Colon (tissue), 2 donors: ENCODE data around the gene NKD1.
"Not testable (repeated sequence)": the region's sequence is repeated elsewhere in the genome, so short reads cannot be mapped to it uniquely, and the experiment has no call there.

Source experiments
- FAIRE-seq: peaks from 2 replicates; lab custom pipeline; 2012; peaks lifted over from hg19 to GRCh38; lab: Jason Lieb, UNC
- donor health status: control.
- donor health status: control.

Gene NKD1, protein sequence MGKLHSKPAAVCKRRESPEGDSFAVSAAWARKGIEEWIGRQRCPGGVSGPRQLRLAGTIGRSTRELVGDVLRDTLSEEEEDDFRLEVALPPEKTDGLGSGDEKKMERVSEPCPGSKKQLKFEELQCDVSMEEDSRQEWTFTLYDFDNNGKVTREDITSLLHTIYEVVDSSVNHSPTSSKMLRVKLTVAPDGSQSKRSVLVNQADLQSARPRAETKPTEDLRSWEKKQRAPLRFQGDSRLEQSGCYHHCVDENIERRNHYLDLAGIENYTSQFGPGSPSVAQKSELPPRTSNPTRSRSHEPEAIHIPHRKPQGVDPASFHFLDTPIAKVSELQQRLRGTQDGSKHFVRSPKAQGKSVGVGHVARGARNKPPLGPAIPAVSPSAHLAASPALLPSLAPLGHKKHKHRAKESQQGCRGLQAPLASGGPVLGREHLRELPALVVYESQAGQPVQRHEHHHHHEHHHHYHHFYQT

DNA sequence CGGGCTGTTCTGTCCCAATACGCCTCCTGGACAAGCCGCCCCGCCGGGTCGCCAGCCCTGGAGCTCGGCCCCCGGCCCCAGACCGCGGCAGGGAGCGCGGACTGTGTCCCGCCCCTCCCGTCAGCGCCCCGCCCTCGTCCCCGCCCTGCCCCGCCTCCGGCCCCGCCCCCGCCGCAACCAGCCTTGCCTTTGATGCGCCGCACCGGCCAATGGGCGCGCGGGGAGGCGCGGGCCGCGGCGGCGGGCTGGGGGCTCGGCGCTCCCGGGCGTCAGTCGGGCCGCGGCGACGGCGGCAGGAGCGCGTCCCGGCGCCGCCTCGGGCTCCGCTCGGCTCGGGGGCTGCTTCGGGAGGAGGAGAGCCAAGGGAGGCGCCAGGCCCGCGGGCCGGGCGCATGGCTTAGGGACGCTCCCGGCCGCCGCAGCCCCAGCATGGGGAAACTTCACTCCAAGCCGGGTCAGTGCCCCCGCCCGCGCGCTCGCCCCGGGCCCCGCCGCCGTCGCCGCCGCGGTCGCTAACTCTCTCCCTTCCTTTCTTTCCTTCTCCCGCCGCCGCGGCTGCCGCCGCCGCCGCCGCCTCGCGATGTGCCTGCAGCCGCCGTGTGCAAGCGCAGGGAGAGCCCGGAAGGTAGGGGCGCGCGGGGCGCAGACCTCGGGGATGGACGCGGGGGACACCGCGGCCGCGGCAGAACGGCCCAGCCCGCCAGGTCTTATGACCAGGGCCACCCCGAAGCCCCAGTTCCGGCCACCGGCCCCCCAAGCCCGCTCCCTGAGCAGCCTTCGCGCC, at the start of gene NKD1:
NKD1 (plus strand) TSS at position 272 of the 784 bp plus-strand sequence; CDS start at position 430, 158 bp downstream.
- no peak for FAIRE-seq

DNA sequence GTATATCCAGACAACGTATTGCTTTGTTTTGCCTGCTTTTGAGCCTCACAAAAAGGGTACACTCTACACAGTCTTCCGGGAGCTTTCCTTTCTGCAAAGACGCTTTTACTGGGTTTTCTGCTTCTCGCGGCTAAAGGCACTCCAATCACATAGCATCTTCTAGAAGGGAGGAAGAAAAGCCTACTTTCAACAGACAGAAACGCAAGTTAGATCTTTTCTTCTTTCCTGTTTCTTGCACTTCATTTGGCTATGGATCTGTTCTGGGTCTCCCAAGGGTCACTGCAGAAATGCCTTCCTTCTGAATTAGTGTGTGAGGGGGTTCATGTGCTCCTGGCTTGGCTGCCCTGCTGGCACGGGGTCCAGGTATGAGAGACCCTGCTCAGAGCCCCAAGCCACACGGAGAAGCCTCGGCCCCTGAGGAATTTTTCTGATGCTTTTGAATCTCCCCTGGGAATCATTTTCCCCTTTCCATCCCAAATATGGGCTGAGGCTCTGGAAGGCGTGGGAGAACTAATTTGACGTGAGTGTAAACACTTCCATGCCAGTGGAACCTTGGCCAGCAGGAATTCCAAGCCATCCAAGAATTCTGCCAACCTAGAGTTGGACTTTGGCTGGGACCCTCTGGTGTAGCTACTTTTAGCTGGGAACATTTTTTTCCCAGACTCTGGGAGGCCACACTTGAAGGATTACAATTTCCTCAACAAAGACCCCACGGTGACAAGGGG, 49.6 kb upstream of the NKD1 start:
- FAIRE-seq: no peak

DNA sequence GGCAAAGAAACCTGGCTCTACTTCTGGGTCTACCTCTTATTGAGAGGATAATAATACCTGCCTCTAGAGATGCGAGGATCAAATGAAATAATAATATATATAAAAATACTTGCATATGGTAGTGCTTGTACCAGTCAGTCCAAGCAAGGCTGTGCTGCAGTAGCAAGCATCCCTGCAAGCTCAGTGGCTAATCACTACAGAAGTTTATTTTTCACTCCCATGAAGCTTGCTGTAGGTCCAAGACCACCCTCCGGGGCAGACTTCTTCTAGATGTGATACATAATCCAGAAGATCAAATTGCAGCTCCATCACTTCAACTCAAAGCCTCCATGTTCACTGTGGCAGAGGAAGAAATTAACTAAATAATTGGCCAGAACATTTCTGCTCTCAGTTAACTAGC, 48.9 kb upstream of the NKD1 start:
- FAIRE-seq: no peak

DNA sequence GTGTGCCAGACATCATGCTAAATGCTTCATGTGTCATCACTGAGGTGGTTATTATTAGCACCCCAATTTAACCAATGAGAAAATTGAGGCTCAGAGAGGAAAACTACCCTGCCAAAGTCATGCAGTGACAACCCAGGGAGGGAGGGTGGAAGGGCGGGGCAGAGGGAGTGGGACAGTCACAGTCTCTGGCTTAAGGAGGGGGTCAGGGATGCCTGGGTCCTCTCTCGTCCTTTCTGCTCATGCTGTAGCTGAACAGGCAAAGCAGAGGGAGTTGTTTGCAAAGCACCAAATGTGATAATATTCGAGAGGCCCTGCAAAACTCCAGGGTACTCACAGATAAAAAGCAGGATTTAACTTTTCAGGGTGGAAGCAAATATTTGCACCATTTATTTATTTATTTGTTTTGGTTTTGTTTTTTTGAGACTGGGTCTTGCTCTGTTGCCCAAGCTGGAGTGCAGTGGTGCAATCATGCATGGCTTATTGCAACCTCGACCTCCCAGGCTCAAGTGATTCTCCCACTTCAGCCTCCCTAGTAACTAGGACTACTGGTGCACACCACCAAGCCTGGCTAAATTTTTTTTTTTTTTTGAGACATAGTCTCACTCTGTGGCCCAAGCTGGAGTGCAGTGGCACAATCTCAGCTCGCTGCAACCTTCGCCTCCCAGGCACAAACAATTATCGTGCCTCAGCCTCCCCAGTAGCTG, 47.9 kb upstream of the NKD1 start:
- no peak for FAIRE-seq

DNA sequence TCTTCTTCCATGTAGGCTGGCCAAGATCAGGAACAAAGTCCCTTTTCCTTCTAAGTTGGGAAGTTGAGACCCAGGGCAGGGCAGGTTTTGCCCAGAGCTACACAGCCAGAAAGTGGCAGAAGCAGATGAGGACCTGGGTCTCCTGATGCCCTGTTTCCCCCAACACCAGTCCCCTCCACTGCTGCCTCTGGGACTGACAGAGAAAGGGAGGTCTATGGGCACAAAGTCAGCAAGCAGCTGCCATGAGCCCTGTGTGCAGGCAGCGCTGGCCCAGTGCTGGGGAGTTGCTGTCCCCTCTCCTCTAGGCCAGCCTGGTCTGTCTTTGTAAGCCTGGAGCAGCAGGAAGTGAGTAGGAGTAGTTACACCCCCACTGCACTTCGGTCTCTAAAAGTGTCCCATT, 46.9 kb upstream of the NKD1 start:
- FAIRE-seq: no peak

DNA sequence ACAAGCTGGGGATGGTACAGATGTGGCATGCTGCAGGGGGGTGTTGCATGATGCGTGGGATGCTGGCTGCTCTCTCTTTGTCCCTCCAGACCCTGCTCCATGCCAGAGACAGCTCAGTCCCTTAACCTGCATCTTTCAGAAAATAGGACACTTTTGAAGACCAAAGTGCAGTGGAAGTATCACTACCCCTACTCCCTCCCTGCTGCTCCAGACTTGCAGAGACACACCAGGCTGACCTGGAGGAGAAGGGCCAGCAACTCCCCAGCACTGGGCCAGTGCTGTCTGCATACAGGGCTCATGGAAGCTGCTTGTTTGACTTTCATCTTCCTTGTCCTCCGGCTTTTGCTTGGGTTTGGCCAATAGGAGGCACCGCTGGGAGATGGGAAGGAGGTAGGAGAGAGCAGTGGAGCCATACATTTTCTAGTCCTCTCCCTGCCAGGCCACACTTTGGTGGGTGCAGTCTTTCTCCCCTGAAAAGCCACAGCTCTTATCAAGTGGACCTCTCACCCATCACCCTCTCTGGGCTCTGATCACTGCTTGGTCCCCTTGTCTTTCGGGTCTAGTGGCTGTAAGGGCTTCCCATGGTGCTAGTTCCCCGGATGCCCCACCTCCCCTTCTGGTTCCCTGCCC, 46.1 kb upstream of the NKD1 start:
- FAIRE-seq: no peak

DNA sequence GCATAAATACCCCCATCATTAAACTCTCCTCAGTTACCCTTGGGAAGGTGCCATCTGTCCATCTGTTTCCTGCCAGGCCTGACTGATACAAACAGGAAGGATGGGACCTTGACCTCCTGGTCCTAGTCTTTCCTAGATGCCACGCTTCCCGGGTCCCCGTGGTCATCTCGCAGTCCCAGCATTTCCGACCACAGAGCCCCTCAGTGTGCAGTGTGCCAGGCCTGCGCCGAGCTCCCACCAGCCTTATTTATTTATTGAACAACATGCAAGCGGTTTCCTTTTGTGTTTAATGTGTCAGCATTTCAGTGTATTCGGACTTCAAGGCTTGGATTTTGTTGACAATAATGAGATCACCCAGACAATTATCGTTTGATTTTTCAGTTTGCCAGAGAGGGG, 45.6 kb upstream of the NKD1 start:
- FAIRE-seq: no peak

DNA sequence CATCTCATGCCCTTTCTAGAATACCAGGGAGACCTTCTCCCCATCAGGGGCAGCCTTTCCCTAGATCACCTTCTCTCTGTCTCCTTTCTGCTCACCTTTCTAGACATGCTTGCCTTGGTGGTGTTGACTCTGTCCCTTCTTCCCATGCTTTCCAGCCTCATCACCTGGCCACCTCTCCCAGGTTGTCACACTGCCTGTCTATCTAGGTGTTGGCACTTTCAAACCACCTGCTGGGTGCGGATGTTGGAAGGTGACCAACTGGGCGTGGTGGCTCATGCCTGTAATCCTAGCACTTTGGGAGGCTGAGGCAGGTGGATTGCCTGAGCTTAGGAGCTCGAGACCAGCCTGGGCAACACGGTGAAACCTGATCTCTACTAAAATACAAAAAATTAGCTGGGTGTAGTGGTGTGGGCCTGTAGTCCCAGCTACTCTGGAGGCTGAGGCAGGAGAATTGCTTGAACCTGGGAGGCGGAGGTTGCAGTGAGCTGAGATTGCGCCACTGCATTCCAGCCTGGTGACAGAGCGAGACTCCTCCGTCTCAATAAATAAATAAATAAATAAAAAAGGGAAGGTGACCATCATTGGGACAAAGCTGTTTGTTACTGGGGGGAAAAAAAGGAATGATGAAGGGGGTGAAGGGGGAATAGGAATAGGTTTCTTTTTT, 44.2 kb upstream of the NKD1 start:
- not testable (repeated sequence) for FAIRE-seq

DNA sequence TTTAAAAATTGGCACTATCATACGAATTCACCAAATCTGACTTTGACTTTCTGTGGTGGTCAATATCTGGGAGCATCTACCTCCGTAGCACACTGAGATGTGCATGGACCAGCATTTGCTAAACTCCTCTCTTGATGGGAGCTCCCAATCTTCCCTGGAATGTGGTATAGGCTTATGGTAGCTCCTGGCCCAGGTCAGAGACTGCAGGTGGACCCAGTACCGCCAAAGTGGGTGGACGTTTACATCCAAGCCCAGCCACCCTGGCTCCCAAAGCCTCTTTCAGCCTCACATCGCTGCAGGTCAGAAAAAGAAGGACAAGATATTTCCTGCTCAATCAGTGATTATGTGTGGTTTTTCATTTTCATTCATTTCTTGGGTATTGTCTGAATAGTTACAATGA, 43.1 kb upstream of the NKD1 start:
- FAIRE-seq: no peak

DNA sequence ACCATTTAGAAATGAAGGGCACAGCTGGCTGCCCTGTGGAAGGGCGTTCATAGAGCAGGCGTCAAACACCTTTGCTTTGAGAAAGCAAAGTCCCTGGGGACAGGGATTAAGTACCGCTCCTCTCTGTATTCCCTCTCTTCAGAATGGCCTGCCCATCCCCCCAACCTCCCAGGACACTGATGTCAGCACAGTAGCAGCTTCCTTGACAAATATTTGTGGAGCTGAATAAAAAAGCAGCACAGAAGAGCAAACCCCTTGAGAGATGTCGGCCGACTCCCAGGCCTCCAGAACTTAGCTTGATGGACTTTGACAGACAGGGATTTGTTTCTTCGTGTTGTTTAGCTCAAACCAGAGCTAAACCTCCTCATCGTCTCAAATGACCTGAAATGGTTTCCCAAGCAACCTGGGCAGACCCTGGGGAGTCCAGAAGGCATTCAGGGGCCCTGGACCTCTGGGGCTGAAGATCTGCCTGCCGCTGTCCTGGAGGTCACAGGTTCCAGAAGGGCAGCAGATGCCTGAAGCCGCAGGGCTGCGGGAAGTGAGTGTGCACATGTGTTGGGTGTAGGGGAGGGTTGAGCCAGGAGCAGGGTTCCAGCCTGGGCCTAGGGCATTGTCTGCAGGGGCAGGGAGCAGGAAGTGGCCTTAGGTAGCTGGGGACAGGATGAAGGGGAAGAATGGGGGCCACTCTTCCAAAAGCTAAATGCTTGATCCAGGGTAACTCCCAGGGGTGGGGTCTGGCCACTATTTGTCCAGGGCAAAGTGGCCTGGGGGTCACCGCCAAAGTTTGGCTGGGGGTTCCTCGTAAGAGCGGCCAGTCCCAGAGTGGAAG, 42.3 kb upstream of the NKD1 start:
- no peak for FAIRE-seq

DNA sequence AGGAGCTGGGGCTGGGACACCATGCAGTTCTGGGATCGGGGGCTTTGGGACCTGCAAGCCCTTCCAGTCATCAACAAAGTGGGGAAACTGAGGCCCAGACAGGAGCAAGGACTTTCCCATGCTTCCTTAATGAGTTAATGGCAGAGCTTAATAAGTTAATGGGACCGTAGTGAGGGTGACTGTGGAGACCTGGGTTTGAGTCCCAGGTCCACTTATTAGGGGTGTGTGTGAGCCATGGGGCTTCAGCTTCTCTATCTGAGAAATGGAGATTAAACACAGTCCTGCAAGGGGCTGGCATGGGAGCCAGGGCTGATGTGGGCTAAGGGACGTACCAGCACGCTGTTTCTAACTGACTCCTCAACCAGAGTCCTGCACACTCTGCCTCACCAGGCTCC, 41.7 kb upstream of the NKD1 start:
- no peak for FAIRE-seq

DNA sequence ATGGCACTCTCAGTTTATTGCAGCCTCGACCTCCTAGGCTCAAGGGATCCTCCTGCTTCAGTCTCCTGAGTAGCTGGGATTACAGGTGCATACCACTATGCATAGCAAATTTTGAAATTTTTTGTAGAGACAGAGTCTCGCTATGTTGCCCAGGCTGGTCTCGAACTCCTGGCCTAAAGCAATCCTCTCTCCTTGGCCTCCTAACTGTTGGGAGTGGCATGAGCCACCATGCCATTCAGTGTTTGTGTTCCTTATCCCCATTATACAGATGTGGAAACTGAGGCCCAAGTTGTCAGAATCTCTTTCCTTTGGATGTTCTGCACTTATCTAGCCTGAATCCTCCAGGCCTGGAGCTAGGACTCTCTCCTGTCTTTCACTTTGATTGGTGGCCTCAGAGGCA, 40.8 kb upstream of the NKD1 start:
- no peak for FAIRE-seq

DNA sequence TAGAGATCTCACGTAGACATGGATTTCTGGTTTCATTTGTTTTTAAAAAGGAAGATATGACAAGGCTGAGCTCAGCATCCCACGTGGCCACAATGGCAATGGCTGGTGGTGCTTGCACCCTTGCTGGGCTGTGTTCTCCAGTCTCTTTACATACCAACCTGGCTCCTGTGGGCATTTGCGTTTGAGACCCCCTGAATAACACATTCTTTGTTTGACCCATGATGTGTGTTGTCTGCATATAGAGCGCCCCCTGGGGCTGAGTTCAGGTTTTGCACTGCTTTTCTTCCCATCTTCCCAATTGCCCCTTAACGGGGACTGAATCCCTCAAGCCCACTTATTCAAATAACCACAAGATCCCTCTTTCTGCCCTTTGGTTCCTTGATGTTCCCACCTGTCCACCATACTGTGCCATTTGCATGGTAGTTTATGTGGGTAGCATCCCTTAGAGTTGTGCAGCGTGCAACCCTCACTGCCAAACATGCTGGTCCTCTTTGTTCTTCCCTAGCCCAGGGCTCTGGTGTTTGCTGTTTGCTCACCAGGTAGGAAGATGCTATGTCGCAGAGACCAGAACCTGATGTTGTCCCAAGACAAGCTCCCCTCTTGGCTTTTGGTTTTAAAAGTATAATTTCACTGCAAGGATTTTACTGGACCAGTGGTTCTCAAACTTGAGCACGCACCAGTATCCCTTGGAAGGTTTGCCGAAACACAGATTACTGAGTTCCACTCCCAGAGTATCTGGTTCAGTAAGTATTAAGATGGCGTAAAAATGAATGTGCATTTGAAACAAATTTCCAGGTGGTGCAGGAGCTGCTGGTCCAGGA, 38.5 kb upstream of the NKD1 start:
- FAIRE-seq: no peak

DNA sequence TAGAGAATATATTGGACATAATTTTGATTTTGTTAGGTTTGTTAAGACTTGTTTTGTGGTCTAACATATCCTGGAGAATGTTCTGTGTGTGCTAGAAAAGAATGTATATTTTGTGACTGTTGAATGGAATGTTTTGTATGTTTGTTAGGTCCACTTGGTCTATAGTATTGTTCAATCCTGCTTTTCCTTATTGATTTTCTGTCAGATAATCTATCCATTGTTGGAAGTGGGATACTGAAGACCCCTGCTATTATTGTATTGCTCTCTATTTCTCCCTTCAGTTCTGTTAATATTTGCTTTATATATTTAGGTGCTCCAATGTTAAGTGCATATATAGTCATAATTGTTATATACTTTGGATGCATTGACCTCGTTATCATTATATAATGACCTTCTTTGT, 33.0 kb upstream of the NKD1 start:
- no peak for FAIRE-seq

DNA sequence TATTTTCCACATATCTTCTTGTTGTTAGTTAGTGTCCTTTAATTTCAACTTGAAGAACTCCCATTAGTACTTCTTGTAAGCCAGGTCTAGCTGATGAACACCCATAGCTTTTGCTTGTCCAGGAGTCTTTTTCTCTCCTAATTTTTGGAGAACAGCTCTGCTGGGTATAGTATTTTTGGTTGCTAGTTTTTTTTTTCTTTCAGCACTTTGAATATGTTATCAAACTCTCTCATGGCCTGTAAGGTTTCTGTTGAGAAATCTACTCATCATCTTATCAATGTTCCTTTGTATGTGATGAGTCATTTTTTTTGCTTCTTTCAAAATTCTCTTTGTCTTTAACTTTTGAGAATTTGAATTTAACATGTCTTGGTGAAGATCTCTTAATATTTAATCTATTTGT, 31.8 kb upstream of the NKD1 start:
- FAIRE-seq: no peak

DNA sequence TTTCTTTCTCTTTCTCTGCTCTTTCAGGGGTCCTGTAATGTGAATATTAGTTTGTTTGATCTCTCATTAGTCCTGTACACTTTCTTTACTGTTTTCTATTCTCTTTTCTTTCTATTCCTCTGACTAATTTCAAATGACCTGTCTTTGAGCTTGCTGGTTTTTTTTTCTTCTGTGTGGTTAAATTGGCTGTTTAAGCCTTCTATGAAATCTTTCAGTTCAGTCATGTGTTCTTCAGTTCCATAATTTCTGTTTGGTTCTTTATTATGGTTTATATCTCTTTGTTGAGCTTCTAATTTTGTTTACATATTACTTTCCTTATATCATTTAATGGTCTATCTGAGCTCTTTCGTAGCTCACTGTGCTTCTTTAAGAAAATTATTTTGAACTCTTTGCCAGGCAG, 31.3 kb upstream of the NKD1 start:
- no peak for FAIRE-seq

DNA sequence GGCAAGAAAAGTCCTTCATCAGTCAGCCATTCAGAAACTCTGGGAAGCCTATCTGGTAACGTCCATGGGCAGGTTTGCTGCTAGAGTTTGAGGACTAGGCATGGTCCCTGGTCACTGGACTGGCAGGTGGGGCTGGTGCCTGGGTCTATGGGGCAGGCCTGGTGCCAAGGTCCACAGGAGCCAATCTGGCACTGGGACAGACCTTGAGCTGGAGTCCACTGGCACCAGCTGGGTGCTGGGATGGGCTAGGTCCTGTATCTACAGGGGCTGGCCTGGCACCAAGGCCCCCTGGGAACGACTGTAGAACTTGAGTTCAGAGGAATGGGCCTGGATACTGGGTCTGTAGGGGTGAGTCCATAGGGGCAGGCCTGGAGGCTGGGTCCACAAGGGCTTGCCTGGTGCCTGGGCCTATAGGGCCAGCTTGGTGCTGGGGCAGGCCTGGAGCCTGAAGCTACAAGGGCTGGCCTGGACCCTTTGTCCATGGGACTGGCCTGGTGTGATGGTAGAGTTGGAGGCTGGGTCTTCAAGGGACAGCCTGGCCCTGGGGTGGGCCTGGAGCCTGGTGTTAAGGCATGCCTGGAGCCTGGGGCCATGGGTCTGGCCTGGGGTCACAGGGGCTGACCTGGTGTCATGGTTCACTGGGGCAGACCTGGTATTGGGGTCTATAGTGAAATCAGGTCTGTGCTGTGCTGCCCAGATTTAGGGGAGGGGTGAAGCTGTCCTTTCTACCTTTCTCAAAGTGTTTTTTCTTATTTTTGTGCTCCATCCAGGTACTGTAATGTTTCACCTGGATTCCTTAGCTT, 30.5 kb upstream of the NKD1 start:
- FAIRE-seq: no peak

DNA sequence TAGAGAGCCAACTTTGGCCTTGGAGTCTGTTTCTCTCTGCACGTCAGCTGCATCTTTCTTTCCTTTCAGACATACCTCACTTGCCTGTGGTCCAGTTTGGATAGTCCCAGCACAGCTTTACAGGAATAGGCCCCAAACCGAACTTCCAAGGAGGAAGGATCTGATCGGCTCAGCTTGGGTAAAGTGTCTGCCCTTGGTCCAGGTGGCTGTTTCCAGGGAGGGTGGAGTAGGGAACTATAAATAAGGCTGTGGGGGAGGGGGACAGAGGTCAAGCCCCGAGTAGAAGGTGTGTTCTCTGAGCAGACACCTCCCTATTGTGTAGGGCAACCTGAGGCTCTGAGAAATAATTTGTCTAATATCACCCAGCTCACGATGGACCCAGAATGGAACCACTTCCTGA, 29.2 kb upstream of the NKD1 start:
- FAIRE-seq: no peak
